ENCODE results near the gene LLGL1.

GRCh38 chr17:18226284-18226945 is 980 bp downstream of the LLGL1 start:
- TF ChIP-seq CTCF (IDR thresholded peaks at IDR 0.05 in 8 of 11, conservative IDR thresholded peaks at IDR 0.05 in 3 of 11) = no peak
- no peak for TF ChIP-seq POLR2AphosphoS5 (IDR thresholded peaks at IDR 0.05)
